Gastrocnemius medialis (tissue), 4 donors: ENCODE measurements around the gene DALRD3.

Source experiments
- POLR2A ChIP-seq, 2 donors: fragments of 450-650 bp; IDR thresholded peaks; one replicate each; pipeline ENCODE4 v1.6.1; 2017; ENCODE audit warnings: antibody characterized with exemption in 2 of 2, mild to moderate bottlenecking in 2 of 2, moderate library complexity in 2 of 2
- TF ChIP-seq, protein P1 (sequence below), 5 experiments: fragments of 450-650 bp in 3 of 5; fragments of 200-600 bp in 2 of 5; sonication (generic) in 2 of 5; IDR thresholded peaks in 4 of 5; conservative IDR thresholded peaks in 1 of 5; 1 replicate in 4 of 5; 2 replicates in 1 of 5; pipeline ENCODE4 v1.5.1; 2016 to 2019; ENCODE audit warnings: antibody characterized with exemption in 5 of 5, mild to moderate bottlenecking in 3 of 5, moderate library complexity in 3 of 5

DNA sequence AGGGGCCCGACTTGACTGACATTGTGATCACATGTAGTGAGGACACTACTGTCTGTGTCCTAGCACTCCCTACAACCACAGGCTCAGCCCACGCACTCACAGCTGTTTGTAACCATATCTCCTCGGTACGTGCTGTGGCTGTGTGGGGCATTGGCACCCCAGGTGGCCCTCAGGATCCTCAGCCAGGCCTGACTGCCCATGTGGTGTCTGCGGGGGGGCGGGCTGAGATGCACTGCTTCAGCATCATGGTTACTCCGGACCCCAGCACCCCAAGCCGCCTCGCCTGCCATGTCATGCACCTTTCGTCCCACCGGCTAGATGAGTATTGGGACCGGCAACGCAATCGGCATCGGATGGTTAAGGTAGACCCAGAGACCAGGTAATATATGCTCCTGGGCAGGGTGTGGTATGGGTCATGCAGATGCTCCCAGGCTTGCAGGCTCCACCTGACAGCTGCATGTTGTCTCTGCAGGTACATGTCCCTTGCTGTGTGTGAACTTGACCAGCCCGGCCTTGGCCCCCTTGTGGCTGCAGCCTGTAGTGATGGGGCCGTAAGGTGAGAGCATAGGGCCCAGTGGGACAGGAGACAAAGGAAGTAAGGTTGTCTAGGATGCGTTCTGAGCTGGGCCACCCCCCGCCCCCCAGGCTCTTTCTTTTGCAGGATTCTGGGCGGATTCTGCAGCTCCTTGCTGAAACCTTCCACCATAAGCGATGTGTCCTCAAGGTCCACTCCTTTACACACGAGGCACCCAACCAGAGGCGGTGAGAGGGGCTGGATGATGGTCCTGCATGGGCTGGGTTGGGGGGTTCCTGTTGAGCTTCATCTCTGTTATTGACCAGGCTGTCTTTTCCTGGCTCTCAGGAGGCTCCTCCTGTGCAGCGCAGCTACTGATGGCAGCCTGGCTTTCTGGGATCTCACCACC, 4.4 kb downstream of the DALRD3 start:
- TF ChIP-seq, protein P1, sequence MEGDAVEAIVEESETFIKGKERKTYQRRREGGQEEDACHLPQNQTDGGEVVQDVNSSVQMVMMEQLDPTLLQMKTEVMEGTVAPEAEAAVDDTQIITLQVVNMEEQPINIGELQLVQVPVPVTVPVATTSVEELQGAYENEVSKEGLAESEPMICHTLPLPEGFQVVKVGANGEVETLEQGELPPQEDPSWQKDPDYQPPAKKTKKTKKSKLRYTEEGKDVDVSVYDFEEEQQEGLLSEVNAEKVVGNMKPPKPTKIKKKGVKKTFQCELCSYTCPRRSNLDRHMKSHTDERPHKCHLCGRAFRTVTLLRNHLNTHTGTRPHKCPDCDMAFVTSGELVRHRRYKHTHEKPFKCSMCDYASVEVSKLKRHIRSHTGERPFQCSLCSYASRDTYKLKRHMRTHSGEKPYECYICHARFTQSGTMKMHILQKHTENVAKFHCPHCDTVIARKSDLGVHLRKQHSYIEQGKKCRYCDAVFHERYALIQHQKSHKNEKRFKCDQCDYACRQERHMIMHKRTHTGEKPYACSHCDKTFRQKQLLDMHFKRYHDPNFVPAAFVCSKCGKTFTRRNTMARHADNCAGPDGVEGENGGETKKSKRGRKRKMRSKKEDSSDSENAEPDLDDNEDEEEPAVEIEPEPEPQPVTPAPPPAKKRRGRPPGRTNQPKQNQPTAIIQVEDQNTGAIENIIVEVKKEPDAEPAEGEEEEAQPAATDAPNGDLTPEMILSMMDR (IDR thresholded peaks at IDR 0.05 in 4 of 5, conservative IDR thresholded peaks at IDR 0.05 in 1 of 5): peak; percentile 20 to 47 (median 38)
- TF ChIP-seq POLR2A (IDR thresholded peaks at IDR 0.05): no peak
